PFSK-1 (cell line): Measurements from ENCODE around the gene SLC39A7.

Experiments
- POLR2AphosphoS5 ChIP-seq: IDR thresholded peaks from 2 replicates; pipeline ENCODE4 v1.6.1; 2012; ENCODE audit warnings: low read depth, mild to moderate bottlenecking, control low read depth, low read length, moderate library complexity
- REST ChIP-seq, 2 experiments: IDR thresholded peaks; 2 replicates each; pipeline versions ENCODE4 v1.6.1 to v1.8.0; 2011 to 2012; ENCODE audit warnings: low read depth in 2 of 2, low read length in 2 of 2, control low read depth in 1 of 2, inconsistent platforms in 1 of 2, mild to moderate bottlenecking in 1 of 2, moderate library complexity in 1 of 2; ENCODE audit not compliant: insufficient read depth in 1 of 2
- SIN3A ChIP-seq: IDR thresholded peaks from 2 replicates; pipeline ENCODE4 v1.6.1; 2012; ENCODE audit warnings: mild to moderate bottlenecking, low read length, moderate library complexity, borderline replicate concordance; ENCODE audit not compliant: insufficient read depth
- TAF1 ChIP-seq: IDR thresholded peaks from 2 replicates; pipeline ENCODE4 v1.6.1; 2012; ENCODE audit warnings: low read length, control low read depth, borderline replicate concordance; ENCODE audit not compliant: insufficient read depth

DNA sequence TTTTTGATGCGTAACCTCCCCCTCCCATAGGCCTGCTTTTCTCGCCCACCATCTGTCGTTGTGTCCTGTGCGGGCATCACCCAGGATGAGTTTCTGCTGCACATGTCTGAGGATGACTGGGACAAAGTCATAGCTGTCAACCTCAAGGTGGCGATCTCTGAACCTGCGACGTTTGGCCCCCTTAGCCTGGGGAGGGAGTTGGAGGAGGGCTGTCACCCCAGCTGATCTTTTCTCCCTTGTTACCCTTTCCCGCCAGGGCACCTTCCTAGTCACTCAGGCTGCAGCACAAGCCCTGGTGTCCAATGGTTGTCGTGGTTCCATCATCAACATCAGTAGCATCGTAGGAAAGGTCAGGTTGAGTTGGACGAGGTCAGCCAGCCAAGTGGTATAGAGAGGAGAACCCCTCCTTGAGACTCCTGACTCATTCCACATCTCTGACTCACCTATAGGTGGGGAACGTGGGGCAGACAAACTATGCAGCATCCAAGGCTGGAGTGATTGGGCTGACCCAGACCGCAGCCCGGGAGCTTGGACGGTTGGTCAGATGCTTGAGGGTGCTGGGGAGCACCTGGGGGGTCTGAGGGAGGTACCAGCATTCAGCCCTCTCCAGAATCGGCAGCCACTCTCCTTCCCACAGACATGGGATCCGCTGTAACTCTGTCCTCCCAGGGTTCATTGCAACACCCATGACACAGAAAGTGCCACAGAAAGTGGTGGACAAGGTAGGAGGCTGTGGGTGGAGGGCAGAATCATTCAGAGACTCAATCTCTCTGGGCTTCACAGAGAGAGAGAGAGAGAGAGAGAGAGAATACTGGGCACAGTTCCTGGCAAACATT is 4.7 kb downstream of the SLC39A7 start:
- TF ChIP-seq TAF1 (no peak), REST (IDR thresholded peaks at IDR 0.05; ENCODE audit: insufficient read depth in 1 of 2, low read depth in 2 of 2, low read length in 2 of 2) (no peak), SIN3A (no peak), POLR2AphosphoS5 (no peak)
